ENCODE data around the gene VPS52.
A peak's percentile ranks its signal among the peaks of the same experiment; 100 is the strongest.

VPS52 gene

GRCh38 chr6:33299237-33299944, 27.7 kb upstream of the VPS52 start (continued):
- peak; percentile 99 for TF ChIP-seq ZBTB17 (tag by site-specific recombination; IDR thresholded peaks at IDR 0.05)
- no peak for TF ChIP-seq ZFP41 (tag by site-specific recombination; IDR thresholded peaks at IDR 0.05; ENCODE audit: borderline replicate concordance)
- TF ChIP-seq ZNF529 (tag by site-specific recombination; IDR thresholded peaks at IDR 0.05; ENCODE audit: insufficient replicate concordance) = no peak
- TF ChIP-seq ZBTB1 (tag by site-specific recombination; IDR thresholded peaks at IDR 0.05) = no peak
- peak; percentile 82 for TF ChIP-seq KLF8 (tag by site-specific recombination; IDR thresholded peaks at IDR 0.05)
- no peak for TF ChIP-seq PRDM6 (tag by site-specific recombination; IDR thresholded peaks at IDR 0.05)
- TF ChIP-seq ATF2 (tag by site-specific recombination; IDR thresholded peaks at IDR 0.05; ENCODE audit: low read depth) = no peak
- TF ChIP-seq ZNF580 (tag by site-specific recombination; IDR thresholded peaks at IDR 0.05) = no peak; the same call in 1 of the 2 replicates
- TF ChIP-seq ZNF18 (tag by site-specific recombination; IDR thresholded peaks at IDR 0.05) = no peak
- TF ChIP-seq ZNF23 (tag by site-specific recombination; IDR thresholded peaks at IDR 0.05; ENCODE audit: borderline replicate concordance) = no peak
- no peak for TF ChIP-seq ZNF169 (tag by site-specific recombination; IDR thresholded peaks at IDR 0.05)
- TF ChIP-seq ZSCAN18 (tag by site-specific recombination; IDR thresholded peaks at IDR 0.05) = no peak
- TF ChIP-seq ZNF292 (tag by site-specific recombination; IDR thresholded peaks at IDR 0.05; ENCODE audit: borderline replicate concordance, low read depth) = no peak
- no peak for TF ChIP-seq ZNF341 (tag by site-specific recombination; IDR thresholded peaks at IDR 0.05; ENCODE audit: low read depth)
- no peak for TF ChIP-seq TCF7L2 (IDR thresholded peaks at IDR 0.05; ENCODE audit: borderline replicate concordance, low read depth, low read length)
- no peak for TF ChIP-seq ZBTB7A (tag by site-specific recombination; IDR thresholded peaks at IDR 0.05; ENCODE audit: low read depth)
- TF ChIP-seq ZNF2 (tag by site-specific recombination; IDR thresholded peaks at IDR 0.05) = peak; percentile 80
- peak; percentile 26; the same call in 1 of the 2 replicates for TF ChIP-seq ZSCAN23 (tag by site-specific recombination; IDR thresholded peaks at IDR 0.05)
- no peak for TF ChIP-seq ZNF311 (tag by site-specific recombination; IDR thresholded peaks at IDR 0.05; ENCODE audit: borderline replicate concordance)
- TF ChIP-seq ZNF280C (tag by site-specific recombination; IDR thresholded peaks at IDR 0.05) = no peak
- no peak for TF ChIP-seq ZNF707 (tag by site-specific recombination; IDR thresholded peaks at IDR 0.05)
- TF ChIP-seq ZNF114 (tag by site-specific recombination; IDR thresholded peaks at IDR 0.05) = no peak
- TF ChIP-seq ZNF629 (tag by site-specific recombination; IDR thresholded peaks at IDR 0.05) = peak; percentile 71
- no peak; the same call in 1 of the 2 replicates for TF ChIP-seq PATZ1 (tag by site-specific recombination; IDR thresholded peaks at IDR 0.05)
- TF ChIP-seq ZNF133 (tag by site-specific recombination; IDR thresholded peaks at IDR 0.05) = no peak
- TF ChIP-seq ZNF596 (tag by site-specific recombination; IDR thresholded peaks at IDR 0.05) = peak; percentile 37; the same call in 1 of the 2 replicates
- TF ChIP-seq ZNF157 (tag by site-specific recombination; IDR thresholded peaks at IDR 0.05) = no peak
- peak; percentile 61 for TF ChIP-seq ZFHX2 (tag by site-specific recombination; conservative IDR thresholded peaks at IDR 0.05)
